HepG2 (cell line): Measurements from ENCODE around the gene L3MBTL1. TPM values are rescaled to one million over a fixed set of nuclear protein-coding genes. Genes with fewer than 3 reads are reported as not detected.
"Not testable (repeated sequence)": the region's sequence is repeated elsewhere in the genome, so short reads cannot be mapped to it uniquely, and the experiment has no call there.

Experiments used
- ATAC-seq: fragments of 200-7000 bp; cut with Tn5 transposase; 3 replicates; pipeline ENCODE4 v1.9.1; 2020; ENCODE audit warnings: mild to moderate bottlenecking, moderate library complexity
- BruUV-seq: library from RNA; stranded (reverse); fragments of 400-500 nt; replicated peaks from 2 replicates; lab custom pipeline; 2021; lab: Mats Ljungman, UMichigan
- CTCF ChIA-PET: fragments of 300-600 bp; formaldehyde crosslinking; extraction: SDS; loops from one replicate; lab custom pipeline; 2021; ENCODE audit warnings: low total read pairs, inconsistent platforms, low intra/inter-chr PET ratio; lab: Yijun Ruan, JAX
- POLR2A ChIA-PET: fragments of 350-600 bp; sonication (Branson Sonifier 250); formaldehyde crosslinking; loops from one replicate; lab custom pipeline; 2020; ENCODE audit warnings: antibody characterized with exemption, inconsistent platforms; lab: Yijun Ruan, JAX
- DNase-seq: peaks from one replicate; pipeline ENCODE4 v3.0.0-alpha.2; 2015; ENCODE audit warnings: low spot score
- FAIRE-seq: peaks from 3 replicates; lab custom pipeline; 2011; peaks lifted over from hg19 to GRCh38; lab: Jason Lieb, UNC
- H2AFZ ChIP-seq: one replicate; pipeline ENCODE4 v1.6.1; 2011; ENCODE audit warnings: low read length, inconsistent platforms
- H3K27ac ChIP-seq: fragments of 300-600 bp; 3 replicates; pipeline ENCODE4 v1.8.0; 2011; ENCODE audit warnings: mixed run types, mild to moderate bottlenecking, mixed read lengths, low read length, inconsistent platforms; ENCODE audit not compliant: insufficient read depth; ENCODE audit errors: extremely low read length
- H3K27me3 ChIP-seq, 2 experiments: fragments of 200-600 bp in 1 of 2; 2 replicates in 1 of 2; 3 replicates in 1 of 2; pipeline versions ENCODE4 v1.6.0 to v1.8.0; 2011; ENCODE audit warnings: low read length in 2 of 2, mild to moderate bottlenecking in 2 of 2, moderate library complexity in 2 of 2, inconsistent platforms in 1 of 2; ENCODE audit not compliant: insufficient read depth in 2 of 2, control insufficient read depth in 1 of 2
- H3K36me3 ChIP-seq, 2 experiments: fragments of 200-600 bp in 1 of 2; replicated peaks in 1 of 2; 2 replicates in 1 of 2; 3 replicates in 1 of 2; pipeline versions ENCODE4 v1.5.1 to v1.8.0; 2011; ENCODE audit warnings: low read length in 2 of 2, inconsistent platforms in 1 of 2; ENCODE audit not compliant: insufficient read depth in 2 of 2, control insufficient read depth in 1 of 2
- H3K4me1 ChIP-seq: 2 replicates; pipeline ENCODE4 v1.5.1; 2012; ENCODE audit warnings: low read length, inconsistent platforms; ENCODE audit not compliant: insufficient read depth
- H3K4me2 ChIP-seq: 2 replicates; pipeline ENCODE4 v1.6.0; 2011; ENCODE audit warnings: low read depth, low read length, inconsistent platforms
- H3K4me3 ChIP-seq, 3 experiments: fragments of 200-600 bp in 1 of 3; sonication (generic), shearing (Covaris generic) in 1 of 3; replicated peaks in 1 of 3; 2 replicates each; pipeline ENCODE4 v1.5.1; 2011 to 2016; ENCODE audit warnings: low read length in 3 of 3, inconsistent platforms in 2 of 3, low read depth in 2 of 3, mild to moderate bottlenecking in 2 of 3, control low read depth in 1 of 3, mixed read lengths in 1 of 3; ENCODE audit not compliant: insufficient read depth in 1 of 3
- H3K79me2 ChIP-seq: one replicate; pipeline ENCODE4 v1.6.1; 2011; ENCODE audit warnings: low read length, inconsistent platforms; ENCODE audit not compliant: insufficient read depth
- H3K9ac ChIP-seq: 2 replicates; pipeline ENCODE4 v1.6.0; 2011; ENCODE audit warnings: mild to moderate bottlenecking, low read depth, low read length, inconsistent platforms; ENCODE audit not compliant: insufficient read depth
- H3K9me3 ChIP-seq: 2 replicates; pipeline ENCODE4 v1.5.1; 2012; ENCODE audit warnings: mild to moderate bottlenecking, low read length
- H4K20me1 ChIP-seq: 2 replicates; pipeline ENCODE4 v1.6.0; 2011; ENCODE audit warnings: inconsistent platforms, mild to moderate bottlenecking, low read length, moderate library complexity; ENCODE audit not compliant: insufficient read depth
- SMC3 ChIP-seq: IDR thresholded peaks from 2 replicates; pipeline ENCODE4 v1.6.1; 2011; ENCODE audit warnings: low read length, improper control_type of control experiment
- ZNF121 ChIP-seq: sonication (generic); formaldehyde crosslinking; IDR thresholded peaks from 2 replicates; pipeline ENCODE4 v1.5.0; 2020; ENCODE audit warnings: mild to moderate bottlenecking, missing genetic modification reagents
- ZNF253 ChIP-seq: sonication (generic); formaldehyde crosslinking; IDR thresholded peaks from 2 replicates; pipeline ENCODE4 v1.8.0; 2022; ENCODE audit warnings: mild to moderate bottlenecking, missing genetic modification reagents, borderline replicate concordance
- ZNF713 ChIP-seq: sonication (generic); formaldehyde crosslinking; IDR thresholded peaks from 2 replicates; pipeline ENCODE4 v1.4.0; 2020; ENCODE audit warnings: mild to moderate bottlenecking, missing genetic modification reagents
- ZNF788 ChIP-seq: sonication (generic); formaldehyde crosslinking; IDR thresholded peaks from 2 replicates; pipeline ENCODE4 v1.5.0; 2020; ENCODE audit warnings: mild to moderate bottlenecking, missing genetic modification reagents, borderline replicate concordance
- WGBS: methylation state at CpG from one replicate; pipeline ENCODE4 v1.1.6; 2017; ENCODE audit warnings: low lambda C conversion rate; 5-methylcytosine and 5-hydroxymethylcytosine counted together
- in situ Hi-C: cut with HindIII; loops from 2 replicates; pipeline ENCODE4 v1.10.0; 2017; ENCODE audit warnings: low pct_unique_long_range_greater_than_20kb; ENCODE audit not compliant: extremely low pct_ligation_motif_present
- intact Hi-C: fragments of 100-400 bp; cut with micrococcal nuclease; formaldehyde crosslinking; loops from one replicate; pipeline ENCODE4 v1.10.0; 2022; ENCODE audit not compliant: unreplicated experiment
- polyA plus RNA-seq, 8 experiments: library from polyadenylated mRNA; depleted of rRNA in 3 of 8; stranded (reverse) in 7 of 8; unstranded in 1 of 8; fragments of >200 nt; fragmentation: Illumina TruSeq in 4 of 8; extraction: Trizol in 4 of 8; gene quantifications; 2 replicates each; pipeline versions ENCODE4 v1.2.1 to v1.2.3, GENCODE V29; 2011 to 2016; ENCODE audit warnings: low read depth in 4 of 8, missing spikeins in 1 of 8, mixed read lengths in 1 of 8; ENCODE audit not compliant: insufficient read depth in 1 of 8
- total RNA-seq, 5 experiments: library from RNA; depleted of rRNA; stranded (reverse); fragments of >200 nt; fragmentation: Illumina TruSeq; extraction: Trizol; gene quantifications; 2 replicates each; pipeline ENCODE4 v1.2.3, GENCODE V29; 2016; ENCODE audit warnings: low read depth in 1 of 5
- TF ChIP-seq, protein P1 (sequence below): sonication (generic); formaldehyde crosslinking; IDR thresholded peaks from 2 replicates; pipeline ENCODE4 v1.4.0; 2020; ENCODE audit warnings: missing genetic modification reagents
- TF ChIP-seq, protein P2 (sequence below): IDR thresholded peaks from 2 replicates; pipeline ENCODE4 v1.6.1; 2012; ENCODE audit warnings: low read length, improper control_type of control experiment
- TF ChIP-seq, protein P3 (sequence below): sonication (generic); formaldehyde crosslinking; conservative IDR thresholded peaks from 2 replicates; pipeline ENCODE4 v1.8.0; 2022; ENCODE audit warnings: mild to moderate bottlenecking, moderate library complexity, missing genetic modification reagents
- TF ChIP-seq, protein P4 (sequence below): sonication (generic); formaldehyde crosslinking; IDR thresholded peaks from 2 replicates; pipeline ENCODE4 v1.9.0; 2022; ENCODE audit warnings: missing genetic modification reagents, mild to moderate bottlenecking, borderline replicate concordance

The L3MBTL1 gene
- total and polyA plus RNA-seq, 2 of the 13 experiments (the other 11 are each of a cell fraction or from before 2014, with no cell fraction given): 9.0 to 17.8 TPM

DNA sequence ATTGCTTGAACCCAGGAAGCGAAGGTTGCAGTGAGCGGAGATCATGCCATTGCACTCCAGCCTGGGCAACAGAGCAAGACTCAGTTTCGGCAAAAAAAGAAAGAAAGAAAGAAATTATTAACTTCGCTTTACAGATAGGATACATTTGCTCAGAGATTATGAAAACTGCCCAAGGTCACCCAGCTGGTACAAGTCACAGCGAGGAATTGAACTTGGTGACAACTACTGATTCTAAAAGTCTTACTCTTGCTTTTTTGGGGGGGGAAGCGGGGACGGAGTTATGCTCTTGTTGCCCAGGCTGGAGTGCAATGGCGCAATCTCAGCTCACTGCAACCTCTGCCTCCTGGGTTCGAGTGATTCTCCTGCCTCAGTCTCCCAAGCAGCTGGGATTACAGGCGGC lies 81.0 kb downstream of the L3MBTL1 start:
- POLR2A ChIA-PET: interaction anchor here (6.7 kb wide), 1 partner anchor 30 kb away, joined by 182 read pairs; the partner anchor contains the start of gene SGK2
- peaks cover 10% of the 10 kb centered on the region for H3K79me2 ChIP-seq
- FAIRE-seq, H3K4me3 ChIP-seq, ATAC-seq, H3K9ac ChIP-seq, H4K20me1 ChIP-seq, H3K9me3 ChIP-seq, H2AFZ ChIP-seq, H3K4me2 ChIP-seq, DNase-seq, BruUV-seq, intact Hi-C loops, H3K36me3 ChIP-seq, CTCF ChIA-PET, in situ Hi-C loops, H3K27me3 ChIP-seq, H3K27ac ChIP-seq: not testable (repeated sequence)
- peak; percentile 64 for TF ChIP-seq ZNF121
- H3K4me1 ChIP-seq: peaks cover 53% of the 10 kb centered on the region
- WGBS: 90% methylated on average over 10 of the region's 10 CpGs

DNA sequence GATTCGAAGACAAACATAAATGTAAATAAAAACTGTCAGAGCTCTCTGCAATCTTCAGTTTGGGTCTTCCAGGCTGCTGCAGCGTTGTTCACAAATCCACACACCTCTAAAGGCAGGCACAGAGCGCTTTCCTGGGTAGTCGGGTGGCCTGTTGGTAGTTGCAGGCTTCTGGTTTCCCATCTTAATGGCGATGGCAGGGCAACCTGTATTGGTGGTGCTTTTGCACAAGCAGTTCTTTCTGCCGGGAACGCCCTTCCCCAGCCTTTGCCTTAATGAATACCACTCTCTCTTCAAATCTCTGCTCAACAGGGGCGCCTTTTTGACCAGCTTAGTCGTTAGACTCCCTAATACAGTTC lies 82.5 kb downstream of the L3MBTL1 start:
- intact Hi-C loops: loop anchor here (1.0 kb wide), 3 partner anchors 34 to 63 kb away; no protein-coding TSS in a partner anchor
- peaks cover 2 to 7% of the 10 kb centered on the region in 2 experiments; a peak in 3 of 5 replicates for H3K36me3 ChIP-seq
- peaks cover 10% of the 10 kb centered on the region for H3K79me2 ChIP-seq
- in situ Hi-C loops: no loop called here
- H3K27ac ChIP-seq: peak overlapping the region; percentile 79
- ATAC-seq (peak; percentile 38), DNase-seq (peak; percentile 30), FAIRE-seq (no peak)
- ChIA-PET CTCF (no interaction called here), POLR2A (interaction anchor here (1.0 to 6.7 kb wide), 15 partner anchors 16 to 133 kb away, joined by 4 to 182 read pairs (median 9); partner anchors contain the start of genes L3MBTL1, SGK2 and SRSF6)
- H3K9me3 ChIP-seq: no peaks in the 10 kb centered on the region
- peak overlapping the region; percentile 56 for H2AFZ ChIP-seq
- peak overlapping the region; percentile 91 for H3K4me2 ChIP-seq
- WGBS: 10% methylated on average over 8 of the region's 9 CpGs
- no peaks in the 10 kb centered on the region for H3K27me3 ChIP-seq
- peaks cover 38% of the 10 kb centered on the region for H3K4me1 ChIP-seq
- no peaks in the 10 kb centered on the region for H4K20me1 ChIP-seq
- peak overlapping the region; percentile 73 for H3K9ac ChIP-seq
- peak overlapping the region; percentile 84 to 89 (median 86) for H3K4me3 ChIP-seq
- TSS peak; percentile 99 for BruUV-seq
- TF ChIP-seq SMC3: 0 out of 2 replicates have a peak, but pooled peaks have one; percentile 10
- TF ChIP-seq, protein P1, sequence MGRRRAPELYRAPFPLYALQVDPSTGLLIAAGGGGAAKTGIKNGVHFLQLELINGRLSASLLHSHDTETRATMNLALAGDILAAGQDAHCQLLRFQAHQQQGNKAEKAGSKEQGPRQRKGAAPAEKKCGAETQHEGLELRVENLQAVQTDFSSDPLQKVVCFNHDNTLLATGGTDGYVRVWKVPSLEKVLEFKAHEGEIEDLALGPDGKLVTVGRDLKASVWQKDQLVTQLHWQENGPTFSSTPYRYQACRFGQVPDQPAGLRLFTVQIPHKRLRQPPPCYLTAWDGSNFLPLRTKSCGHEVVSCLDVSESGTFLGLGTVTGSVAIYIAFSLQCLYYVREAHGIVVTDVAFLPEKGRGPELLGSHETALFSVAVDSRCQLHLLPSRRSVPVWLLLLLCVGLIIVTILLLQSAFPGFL: no peak
- TF ChIP-seq, protein P2, sequence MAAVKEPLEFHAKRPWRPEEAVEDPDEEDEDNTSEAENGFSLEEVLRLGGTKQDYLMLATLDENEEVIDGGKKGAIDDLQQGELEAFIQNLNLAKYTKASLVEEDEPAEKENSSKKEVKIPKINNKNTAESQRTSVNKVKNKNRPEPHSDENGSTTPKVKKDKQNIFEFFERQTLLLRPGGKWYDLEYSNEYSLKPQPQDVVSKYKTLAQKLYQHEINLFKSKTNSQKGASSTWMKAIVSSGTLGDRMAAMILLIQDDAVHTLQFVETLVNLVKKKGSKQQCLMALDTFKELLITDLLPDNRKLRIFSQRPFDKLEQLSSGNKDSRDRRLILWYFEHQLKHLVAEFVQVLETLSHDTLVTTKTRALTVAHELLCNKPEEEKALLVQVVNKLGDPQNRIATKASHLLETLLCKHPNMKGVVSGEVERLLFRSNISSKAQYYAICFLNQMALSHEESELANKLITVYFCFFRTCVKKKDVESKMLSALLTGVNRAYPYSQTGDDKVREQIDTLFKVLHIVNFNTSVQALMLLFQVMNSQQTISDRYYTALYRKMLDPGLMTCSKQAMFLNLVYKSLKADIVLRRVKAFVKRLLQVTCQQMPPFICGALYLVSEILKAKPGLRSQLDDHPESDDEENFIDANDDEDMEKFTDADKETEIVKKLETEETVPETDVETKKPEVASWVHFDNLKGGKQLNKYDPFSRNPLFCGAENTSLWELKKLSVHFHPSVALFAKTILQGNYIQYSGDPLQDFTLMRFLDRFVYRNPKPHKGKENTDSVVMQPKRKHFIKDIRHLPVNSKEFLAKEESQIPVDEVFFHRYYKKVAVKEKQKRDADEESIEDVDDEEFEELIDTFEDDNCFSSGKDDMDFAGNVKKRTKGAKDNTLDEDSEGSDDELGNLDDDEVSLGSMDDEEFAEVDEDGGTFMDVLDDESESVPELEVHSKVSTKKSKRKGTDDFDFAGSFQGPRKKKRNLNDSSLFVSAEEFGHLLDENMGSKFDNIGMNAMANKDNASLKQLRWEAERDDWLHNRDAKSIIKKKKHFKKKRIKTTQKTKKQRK: no peak
- TF ChIP-seq, protein P3, sequence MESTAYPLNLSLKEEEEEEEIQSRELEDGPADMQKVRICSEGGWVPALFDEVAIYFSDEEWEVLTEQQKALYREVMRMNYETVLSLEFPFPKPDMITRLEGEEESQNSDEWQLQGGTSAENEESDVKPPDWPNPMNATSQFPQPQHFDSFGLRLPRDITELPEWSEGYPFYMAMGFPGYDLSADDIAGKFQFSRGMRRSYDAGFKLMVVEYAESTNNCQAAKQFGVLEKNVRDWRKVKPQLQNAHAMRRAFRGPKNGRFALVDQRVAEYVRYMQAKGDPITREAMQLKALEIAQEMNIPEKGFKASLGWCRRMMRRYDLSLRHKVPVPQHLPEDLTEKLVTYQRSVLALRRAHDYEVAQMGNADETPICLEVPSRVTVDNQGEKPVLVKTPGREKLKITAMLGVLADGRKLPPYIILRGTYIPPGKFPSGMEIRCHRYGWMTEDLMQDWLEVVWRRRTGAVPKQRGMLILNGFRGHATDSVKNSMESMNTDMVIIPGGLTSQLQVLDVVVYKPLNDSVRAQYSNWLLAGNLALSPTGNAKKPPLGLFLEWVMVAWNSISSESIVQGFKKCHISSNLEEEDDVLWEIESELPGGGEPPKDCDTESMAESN (CRISPR knock-in tag): 0 out of 2 replicates have a peak, but pooled peaks have one; percentile 12
- TF ChIP-seq ZNF253 (CRISPR knock-in tag): 0 out of 2 replicates have a peak, but pooled peaks have one; percentile 63
- TF ChIP-seq ZNF788 (CRISPR knock-in tag): no peak
- TF ChIP-seq ZNF713: no peak
- TF ChIP-seq, protein P4, sequence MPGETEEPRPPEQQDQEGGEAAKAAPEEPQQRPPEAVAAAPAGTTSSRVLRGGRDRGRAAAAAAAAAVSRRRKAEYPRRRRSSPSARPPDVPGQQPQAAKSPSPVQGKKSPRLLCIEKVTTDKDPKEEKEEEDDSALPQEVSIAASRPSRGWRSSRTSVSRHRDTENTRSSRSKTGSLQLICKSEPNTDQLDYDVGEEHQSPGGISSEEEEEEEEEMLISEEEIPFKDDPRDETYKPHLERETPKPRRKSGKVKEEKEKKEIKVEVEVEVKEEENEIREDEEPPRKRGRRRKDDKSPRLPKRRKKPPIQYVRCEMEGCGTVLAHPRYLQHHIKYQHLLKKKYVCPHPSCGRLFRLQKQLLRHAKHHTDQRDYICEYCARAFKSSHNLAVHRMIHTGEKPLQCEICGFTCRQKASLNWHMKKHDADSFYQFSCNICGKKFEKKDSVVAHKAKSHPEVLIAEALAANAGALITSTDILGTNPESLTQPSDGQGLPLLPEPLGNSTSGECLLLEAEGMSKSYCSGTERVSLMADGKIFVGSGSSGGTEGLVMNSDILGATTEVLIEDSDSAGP (CRISPR knock-in tag): no peak
